GM19099 (cell line): ENCODE results near the gene NFIA.

ENCODE experiments used
- POLR2A ChIP-seq: IDR thresholded peaks from 3 replicates; pipeline ENCODE4 v1.6.1; 2011; ENCODE audit warnings: low read depth; ENCODE audit not compliant: insufficient read length; ENCODE audit errors: extremely low read depth

Gene NFIA

GRCh38 chr1:61254634-61255357 lies 172.4 kb downstream of the NFIA start:
- no peak for TF ChIP-seq POLR2A

- no peak for TF ChIP-seq POLR2A
Measured at GRCh38 chr1:61255358-61255703, 173.0 kb downstream of the NFIA start.

GRCh38 chr1:61259379-61260148 lies 177.2 kb downstream of the NFIA start:
- TF ChIP-seq POLR2A: no peak

- no peak for TF ChIP-seq POLR2A
Measured at GRCh38 chr1:61260171-61260570, 177.8 kb downstream of the NFIA start.

GRCh38 chr1:61261595-61261994 lies 179.2 kb downstream of the NFIA start:
- TF ChIP-seq POLR2A: no peak

- TF ChIP-seq POLR2A: no peak
Measured at GRCh38 chr1:61263905-61264824, 181.8 kb downstream of the NFIA start.

GRCh38 chr1:61264825-61265242 lies 182.5 kb downstream of the NFIA start:
- no peak for TF ChIP-seq POLR2A

- no peak for TF ChIP-seq POLR2A
Measured at GRCh38 chr1:61265665-61266064, 183.3 kb downstream of the NFIA start.

- TF ChIP-seq POLR2A: no peak
Measured at GRCh38 chr1:61266738-61267137, 184.4 kb downstream of the NFIA start.

GRCh38 chr1:61268546-61269240 lies 186.3 kb downstream of the NFIA start:
- no peak for TF ChIP-seq POLR2A

- TF ChIP-seq POLR2A: no peak
Measured at GRCh38 chr1:61269602-61270001, 187.2 kb downstream of the NFIA start.

- no peak for TF ChIP-seq POLR2A
Measured at GRCh38 chr1:61270107-61270506, 187.7 kb downstream of the NFIA start.

GRCh38 chr1:61270761-61271411 lies 188.5 kb downstream of the NFIA start:
- no peak for TF ChIP-seq POLR2A

GRCh38 chr1:61271412-61271789 lies 189.0 kb downstream of the NFIA start:
- TF ChIP-seq POLR2A: no peak
